OCI-LY3 (cell line): ENCODE data around the gene SSUH2.

Experiments
- EZH2phosphoT487 ChIP-seq: fragments of 200-600 bp; shearing (Covaris generic); IDR thresholded peaks from 2 replicates; pipeline ENCODE4 v1.6.1; 2018; ENCODE audit warnings: antibody characterized with exemption, mixed run types, low read depth
- TF ChIP-seq, protein P1 (sequence below): fragments of 200-600, 300-600 bp; sonication (generic); IDR thresholded peaks from 2 replicates; pipeline ENCODE4 v1.5.1; 2014; ENCODE audit warnings: antibody characterized with exemption, low read length, low read depth

DNA sequence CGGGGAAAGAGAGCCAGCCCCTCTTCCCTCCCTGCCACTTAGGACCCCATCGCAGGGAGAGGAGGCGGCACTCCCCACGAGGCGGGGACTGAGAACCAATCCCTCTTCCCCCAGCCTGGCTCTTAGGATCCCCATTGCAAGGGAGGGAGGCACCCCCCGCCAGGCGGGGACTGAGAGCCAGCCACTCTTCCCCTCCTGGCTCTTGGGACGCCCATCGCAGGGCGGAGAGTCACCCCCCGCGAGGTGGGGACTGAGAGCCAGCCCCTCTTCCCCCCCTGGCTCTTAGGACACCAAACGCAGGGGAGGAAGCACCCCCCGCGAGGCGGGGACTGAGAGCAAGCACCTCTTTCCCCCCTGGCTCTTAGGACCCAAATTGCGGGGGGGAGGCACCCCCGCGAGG lies 34.2 kb upstream of the SSUH2 start:
- TF ChIP-seq, protein P1, sequence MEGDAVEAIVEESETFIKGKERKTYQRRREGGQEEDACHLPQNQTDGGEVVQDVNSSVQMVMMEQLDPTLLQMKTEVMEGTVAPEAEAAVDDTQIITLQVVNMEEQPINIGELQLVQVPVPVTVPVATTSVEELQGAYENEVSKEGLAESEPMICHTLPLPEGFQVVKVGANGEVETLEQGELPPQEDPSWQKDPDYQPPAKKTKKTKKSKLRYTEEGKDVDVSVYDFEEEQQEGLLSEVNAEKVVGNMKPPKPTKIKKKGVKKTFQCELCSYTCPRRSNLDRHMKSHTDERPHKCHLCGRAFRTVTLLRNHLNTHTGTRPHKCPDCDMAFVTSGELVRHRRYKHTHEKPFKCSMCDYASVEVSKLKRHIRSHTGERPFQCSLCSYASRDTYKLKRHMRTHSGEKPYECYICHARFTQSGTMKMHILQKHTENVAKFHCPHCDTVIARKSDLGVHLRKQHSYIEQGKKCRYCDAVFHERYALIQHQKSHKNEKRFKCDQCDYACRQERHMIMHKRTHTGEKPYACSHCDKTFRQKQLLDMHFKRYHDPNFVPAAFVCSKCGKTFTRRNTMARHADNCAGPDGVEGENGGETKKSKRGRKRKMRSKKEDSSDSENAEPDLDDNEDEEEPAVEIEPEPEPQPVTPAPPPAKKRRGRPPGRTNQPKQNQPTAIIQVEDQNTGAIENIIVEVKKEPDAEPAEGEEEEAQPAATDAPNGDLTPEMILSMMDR: no peak
- no peak for TF ChIP-seq EZH2phosphoT487
